ENCODE results near the gene TAF11L2. TPM values are rescaled to one million over a fixed set of nuclear protein-coding genes. Genes with fewer than 3 reads are reported as not detected.

TAF11L2 gene
- total RNA-seq, 1 experiment from 2014 or later = not detected

Other genes with a start within 250 kb of the TAF11L2 start
- gene TAF11L3, start 20.1 kb downstream of the TAF11L2 start, total RNA-seq (2021) = not detected in 2 replicates
- not detected in 2 replicates for gene TAF11L4, start 23.6 kb downstream of the TAF11L2 start, total RNA-seq (2021)
- not detected in 2 replicates for gene TAF11L5, start 27.0 kb downstream of the TAF11L2 start, total RNA-seq (2021)
- not detected in 2 replicates for gene TAF11L6, start 30.4 kb downstream of the TAF11L2 start, total RNA-seq (2021)
- gene TAF11L7, start 87.5 kb downstream of the TAF11L2 start, total RNA-seq (2021) = not detected in 2 replicates
- gene TAF11L8, start 92.7 kb downstream of the TAF11L2 start, total RNA-seq (2021) = not detected in 2 replicates
- not detected in 2 replicates for gene TAF11L9, start 96.2 kb downstream of the TAF11L2 start, total RNA-seq (2021)
- not detected in 2 replicates for gene TAF11L10, start 99.6 kb downstream of the TAF11L2 start, total RNA-seq (2021)
- not detected in 2 replicates for gene TAF11L11, start 106.0 kb downstream of the TAF11L2 start, total RNA-seq (2021)
- not detected in 2 replicates for gene TAF11L12, start 112.2 kb downstream of the TAF11L2 start, total RNA-seq (2021)
- not detected in 2 replicates for gene TAF11L13, start 133.9 kb downstream of the TAF11L2 start, total RNA-seq (2021)
- gene TAF11L14, start 136.2 kb downstream of the TAF11L2 start, total RNA-seq (2021) = not detected in 2 replicates